GM12891 (cell line): ENCODE data around the gene CFAP97.

Experiments
- POLR2A ChIP-seq: IDR thresholded peaks from 2 replicates; pipeline ENCODE4 v1.6.1; 2011; ENCODE audit warnings: low read depth, low read length, control low read depth
- POLR2AphosphoS5 ChIP-seq: IDR thresholded peaks from 2 replicates; pipeline ENCODE4 v1.6.1; 2011; ENCODE audit warnings: low read depth, low read length, control low read depth
- POU2F2 ChIP-seq: IDR thresholded peaks from 2 replicates; pipeline ENCODE4 v1.6.1; 2011; ENCODE audit warnings: low read depth, mild to moderate bottlenecking, control low read depth, low read length, moderate library complexity
- TAF1 ChIP-seq: IDR thresholded peaks from 2 replicates; pipeline ENCODE4 v1.6.1; 2011; ENCODE audit warnings: low read depth, low read length, control low read depth

DNA sequence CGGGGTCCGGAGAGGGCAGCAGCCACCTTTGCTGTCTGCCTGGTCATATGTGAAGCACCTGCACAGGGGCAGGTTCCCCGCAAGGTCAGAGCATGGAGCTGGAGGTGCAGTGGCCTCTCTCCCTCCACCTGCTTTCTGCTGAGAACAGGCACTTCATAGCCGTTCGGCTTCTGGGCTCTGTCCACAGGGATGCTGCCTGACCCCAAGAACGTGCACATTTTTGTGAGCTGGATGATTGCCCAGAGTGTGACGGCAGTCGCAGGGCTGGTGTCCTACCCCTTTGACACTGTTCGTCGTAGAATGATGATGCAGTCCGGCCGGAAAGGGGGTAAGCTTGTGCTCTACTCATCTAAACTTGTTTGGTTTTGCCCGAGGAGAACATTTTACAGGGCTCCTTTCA lies 58.2 kb downstream of the CFAP97 start:
- TF ChIP-seq POLR2AphosphoS5 = no peak
- no peak for TF ChIP-seq POLR2A
- TF ChIP-seq POU2F2 = no peak
- TF ChIP-seq TAF1 = no peak
